ENCODE results near the gene CLEC10A.

DNA sequence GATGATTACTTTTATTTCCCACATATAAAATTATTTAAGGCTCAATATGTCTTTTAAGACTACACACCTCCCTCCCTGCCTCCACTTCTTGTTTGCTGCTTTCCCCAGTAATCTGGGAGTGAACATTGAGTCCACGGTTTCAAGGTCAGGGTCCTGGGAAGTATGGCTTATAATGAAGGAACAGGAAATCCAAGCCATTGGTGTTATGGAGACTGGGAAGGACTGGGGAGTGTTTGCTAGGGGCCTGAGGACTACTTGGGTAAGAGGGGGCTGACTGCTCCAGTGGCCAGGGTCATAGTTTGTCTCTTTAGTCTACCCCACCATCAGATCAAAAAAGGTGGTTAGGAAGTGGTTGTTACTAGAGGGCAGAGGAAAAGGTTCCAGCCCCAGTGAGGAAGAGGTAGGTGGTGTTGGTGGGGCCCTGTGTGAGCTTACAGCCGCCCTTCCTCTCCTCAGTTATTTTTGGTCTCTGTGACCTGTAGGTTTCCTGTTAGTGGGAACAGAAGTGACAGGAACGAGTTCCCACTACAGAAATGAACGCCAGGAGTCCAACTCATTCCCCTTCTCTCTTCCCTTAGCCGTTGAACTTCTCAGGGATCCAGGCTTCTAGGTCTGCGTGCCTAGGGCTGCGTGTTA, 45.0 kb downstream of the CLEC10A start:
- TF ChIP-seq, protein P1, sequence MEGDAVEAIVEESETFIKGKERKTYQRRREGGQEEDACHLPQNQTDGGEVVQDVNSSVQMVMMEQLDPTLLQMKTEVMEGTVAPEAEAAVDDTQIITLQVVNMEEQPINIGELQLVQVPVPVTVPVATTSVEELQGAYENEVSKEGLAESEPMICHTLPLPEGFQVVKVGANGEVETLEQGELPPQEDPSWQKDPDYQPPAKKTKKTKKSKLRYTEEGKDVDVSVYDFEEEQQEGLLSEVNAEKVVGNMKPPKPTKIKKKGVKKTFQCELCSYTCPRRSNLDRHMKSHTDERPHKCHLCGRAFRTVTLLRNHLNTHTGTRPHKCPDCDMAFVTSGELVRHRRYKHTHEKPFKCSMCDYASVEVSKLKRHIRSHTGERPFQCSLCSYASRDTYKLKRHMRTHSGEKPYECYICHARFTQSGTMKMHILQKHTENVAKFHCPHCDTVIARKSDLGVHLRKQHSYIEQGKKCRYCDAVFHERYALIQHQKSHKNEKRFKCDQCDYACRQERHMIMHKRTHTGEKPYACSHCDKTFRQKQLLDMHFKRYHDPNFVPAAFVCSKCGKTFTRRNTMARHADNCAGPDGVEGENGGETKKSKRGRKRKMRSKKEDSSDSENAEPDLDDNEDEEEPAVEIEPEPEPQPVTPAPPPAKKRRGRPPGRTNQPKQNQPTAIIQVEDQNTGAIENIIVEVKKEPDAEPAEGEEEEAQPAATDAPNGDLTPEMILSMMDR (IDR thresholded peaks at IDR 0.05): peak in 1 of 6 experiments; percentile 19
- no peak for TF ChIP-seq POLR2A (IDR thresholded peaks at IDR 0.05)

All from thyroid gland (tissue), 4 donors.